Kidney epithelial cell (primary cell): Measurements from ENCODE around the gene SLC7A14. TPM values are rescaled to one million over a fixed set of nuclear protein-coding genes. Genes with fewer than 3 reads are reported as not detected.

Experiments used
- DNase-seq: peaks from one replicate; pipeline ENCODE4 v3.0.0-alpha.2; 2010; ENCODE audit warnings: low read depth
- H3K27me3 ChIP-seq: 2 replicates; pipeline ENCODE4 v1.6.0; 2011; ENCODE audit warnings: low read length; ENCODE audit not compliant: control insufficient read depth, insufficient read depth
- H3K36me3 ChIP-seq: 2 replicates; pipeline ENCODE4 v1.5.1; 2011; ENCODE audit warnings: low read length; ENCODE audit not compliant: control insufficient read depth, insufficient read depth
- H3K4me3 ChIP-seq: 2 replicates; pipeline ENCODE4 v1.5.1; 2011; ENCODE audit warnings: low read depth, mild to moderate bottlenecking, control low read depth, low read length
- total RNA-seq: library from RNA; depleted of rRNA; stranded (reverse); fragments of >200 nt; gene quantifications from 2 replicates; pipeline ENCODE4 v1.2.3, GENCODE V29; 2015
- TF ChIP-seq, protein P1 (sequence below): IDR thresholded peaks from 2 replicates; pipeline ENCODE4 v1.5.1; 2011; ENCODE audit warnings: mild to moderate bottlenecking, moderate library complexity, low read length, control low read depth, inconsistent platforms; ENCODE audit not compliant: insufficient read depth, poor library complexity, severe bottlenecking

Gene SLC7A14
- total RNA-seq, 1 donor from 2014 or later: not detected

DNA sequence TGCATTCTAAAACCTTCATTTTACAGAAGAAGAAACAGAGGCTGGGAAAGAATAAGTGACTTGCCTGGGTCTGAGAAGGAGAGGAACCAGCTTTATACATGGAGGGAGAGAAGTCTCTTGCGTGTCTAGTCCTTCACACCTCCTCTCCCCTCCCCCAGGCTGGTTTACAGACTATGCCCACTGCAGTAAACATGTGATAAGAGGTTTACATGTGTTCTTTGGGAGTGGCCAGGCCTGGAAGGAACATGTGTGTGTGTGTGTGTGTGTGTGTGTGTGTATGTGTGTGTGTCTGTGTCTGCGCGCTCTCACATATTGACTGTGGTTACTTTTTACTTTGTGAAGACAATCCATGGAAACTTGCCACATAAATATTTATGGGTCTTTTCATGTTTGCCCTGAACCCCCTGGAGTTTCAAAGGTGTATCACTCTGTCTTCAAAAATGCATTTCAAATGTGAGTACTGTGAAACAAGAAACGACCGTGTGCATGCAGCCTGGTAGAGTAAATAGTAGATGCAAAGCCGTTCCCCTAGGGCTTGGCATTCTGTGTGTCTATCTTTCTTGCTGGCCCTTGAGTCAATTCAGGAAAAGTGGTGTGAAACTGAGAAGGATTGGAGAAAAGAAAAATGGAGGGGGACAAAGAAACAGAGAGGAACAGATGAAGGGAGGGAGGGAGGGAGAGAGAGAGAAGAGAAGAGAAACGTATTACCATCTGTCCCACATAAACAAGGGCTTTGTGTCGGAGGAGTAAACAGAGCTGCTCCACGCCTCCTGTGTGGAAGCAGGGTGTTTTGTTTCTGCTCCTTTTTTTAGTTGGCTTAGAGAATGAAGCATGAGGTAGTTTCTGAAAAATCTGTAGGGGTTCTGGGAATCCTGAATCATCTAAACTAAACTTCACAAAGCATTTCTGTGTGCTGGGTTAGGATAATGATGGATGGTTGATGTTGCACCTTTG lies 115.5 kb downstream of the SLC7A14 start:
- H3K27me3 ChIP-seq: no peaks in the 10 kb centered on the region
- no peaks in the 10 kb centered on the region for H3K36me3 ChIP-seq
- TF ChIP-seq, protein P1, sequence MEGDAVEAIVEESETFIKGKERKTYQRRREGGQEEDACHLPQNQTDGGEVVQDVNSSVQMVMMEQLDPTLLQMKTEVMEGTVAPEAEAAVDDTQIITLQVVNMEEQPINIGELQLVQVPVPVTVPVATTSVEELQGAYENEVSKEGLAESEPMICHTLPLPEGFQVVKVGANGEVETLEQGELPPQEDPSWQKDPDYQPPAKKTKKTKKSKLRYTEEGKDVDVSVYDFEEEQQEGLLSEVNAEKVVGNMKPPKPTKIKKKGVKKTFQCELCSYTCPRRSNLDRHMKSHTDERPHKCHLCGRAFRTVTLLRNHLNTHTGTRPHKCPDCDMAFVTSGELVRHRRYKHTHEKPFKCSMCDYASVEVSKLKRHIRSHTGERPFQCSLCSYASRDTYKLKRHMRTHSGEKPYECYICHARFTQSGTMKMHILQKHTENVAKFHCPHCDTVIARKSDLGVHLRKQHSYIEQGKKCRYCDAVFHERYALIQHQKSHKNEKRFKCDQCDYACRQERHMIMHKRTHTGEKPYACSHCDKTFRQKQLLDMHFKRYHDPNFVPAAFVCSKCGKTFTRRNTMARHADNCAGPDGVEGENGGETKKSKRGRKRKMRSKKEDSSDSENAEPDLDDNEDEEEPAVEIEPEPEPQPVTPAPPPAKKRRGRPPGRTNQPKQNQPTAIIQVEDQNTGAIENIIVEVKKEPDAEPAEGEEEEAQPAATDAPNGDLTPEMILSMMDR: no peak
- no peak overlapping the region for H3K4me3 ChIP-seq
- DNase-seq: no peak

DNA sequence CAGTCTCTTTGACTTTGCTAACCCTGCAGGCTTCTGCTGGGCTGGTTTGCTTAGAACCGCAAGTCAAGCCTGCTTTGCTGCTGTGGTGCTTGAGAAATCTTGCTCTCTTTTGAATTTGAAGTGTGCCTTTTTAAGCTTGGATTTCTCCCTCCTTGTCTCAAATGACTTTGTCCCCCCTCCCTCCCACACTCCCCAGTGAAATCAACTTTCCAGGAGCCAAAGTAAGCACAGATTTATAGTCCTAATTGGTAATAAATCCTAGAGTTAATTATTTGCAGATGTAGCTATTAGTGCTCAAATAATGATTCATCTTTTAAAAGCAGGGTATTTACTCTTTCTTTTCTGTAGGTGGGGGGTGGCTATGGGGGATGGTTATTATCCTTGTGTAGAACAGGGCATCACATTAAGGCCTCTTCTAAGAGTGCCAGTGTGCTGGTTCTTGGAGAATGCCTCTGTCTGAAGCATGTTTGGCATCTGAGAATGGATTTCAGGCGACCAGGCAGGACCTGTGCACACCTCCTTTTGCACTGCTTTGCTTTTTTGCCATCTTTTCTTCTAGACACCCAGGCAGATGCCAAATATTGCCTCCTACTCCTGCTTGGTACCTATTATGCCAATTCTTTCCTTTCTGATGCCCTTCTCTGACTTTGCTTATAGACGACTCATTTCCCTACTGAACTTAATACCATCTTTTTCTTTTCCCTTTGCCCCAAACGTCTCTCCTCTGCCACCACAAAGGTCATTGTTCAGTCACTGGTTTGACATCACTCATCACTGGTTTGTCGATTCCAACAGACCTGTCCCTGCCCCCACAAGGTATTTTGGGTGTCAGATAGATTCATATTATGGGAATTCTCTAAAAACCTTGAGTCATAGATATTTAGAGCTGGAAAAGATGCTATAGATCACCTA lies 116.5 kb downstream of the SLC7A14 start:
- no peaks in the 10 kb centered on the region for H3K27me3 ChIP-seq
- H3K4me3 ChIP-seq: no peak overlapping the region
- H3K36me3 ChIP-seq: no peaks in the 10 kb centered on the region
- TF ChIP-seq, protein P1: no peak
- peak; percentile 55 for DNase-seq

DNA sequence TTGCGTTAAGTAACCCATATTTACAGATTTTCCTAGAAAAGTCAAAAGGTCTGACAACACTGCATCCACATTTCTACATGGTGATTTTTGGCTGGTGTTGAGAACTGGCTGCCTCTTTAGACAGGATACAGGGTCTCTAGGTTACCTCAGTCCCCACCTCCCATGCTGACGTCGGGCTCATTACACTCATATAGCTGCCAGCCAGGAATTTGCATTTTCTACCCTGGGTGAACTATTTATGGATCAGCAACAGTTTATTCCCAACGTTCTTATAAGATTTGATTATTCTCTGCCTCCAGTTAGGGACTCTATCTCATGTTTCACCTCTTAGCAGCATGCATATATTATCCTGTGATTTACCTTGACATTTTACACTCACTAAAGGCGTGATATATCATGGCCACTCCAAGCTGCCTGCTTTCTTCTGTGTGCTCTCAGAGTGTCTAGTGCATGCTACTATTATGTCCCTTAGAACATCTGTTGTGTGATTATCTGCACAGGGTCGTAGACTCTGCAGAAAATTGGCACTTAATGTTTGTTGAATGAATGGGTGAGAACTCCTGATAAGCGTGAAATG lies 118.2 kb downstream of the SLC7A14 start:
- Histone ChIP-seq H3K36me3 (no peaks in the 10 kb centered on the region), H3K4me3 (no peak overlapping the region), H3K27me3 (no peaks in the 10 kb centered on the region)
- DNase-seq: no peak
- TF ChIP-seq, protein P1: no peak

DNA sequence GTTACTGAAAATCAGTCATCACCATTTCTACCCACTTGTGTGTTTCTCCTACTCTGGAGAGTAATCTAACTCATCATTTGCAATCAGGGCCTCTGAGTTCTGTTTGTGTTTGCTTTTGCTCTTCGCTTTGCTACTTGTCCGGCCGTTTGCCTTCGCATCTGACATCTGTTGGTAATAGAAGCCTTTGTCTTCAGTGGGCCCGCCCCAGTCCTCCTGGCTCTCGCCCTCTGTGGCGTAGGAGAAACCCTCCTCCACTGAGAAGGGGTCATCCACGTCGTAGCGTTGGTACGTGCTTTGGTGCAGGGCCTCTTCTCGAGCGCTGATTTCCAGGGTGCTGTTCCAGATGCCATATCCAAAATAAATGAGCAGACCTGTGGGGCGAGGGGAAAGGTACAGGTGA lies 118.9 kb downstream of the SLC7A14 start:
- Histone ChIP-seq H3K27me3 (no peaks in the 10 kb centered on the region), H3K36me3 (no peaks in the 10 kb centered on the region), H3K4me3 (no peak overlapping the region)
- no peak for DNase-seq
- TF ChIP-seq, protein P1: no peak

DNA sequence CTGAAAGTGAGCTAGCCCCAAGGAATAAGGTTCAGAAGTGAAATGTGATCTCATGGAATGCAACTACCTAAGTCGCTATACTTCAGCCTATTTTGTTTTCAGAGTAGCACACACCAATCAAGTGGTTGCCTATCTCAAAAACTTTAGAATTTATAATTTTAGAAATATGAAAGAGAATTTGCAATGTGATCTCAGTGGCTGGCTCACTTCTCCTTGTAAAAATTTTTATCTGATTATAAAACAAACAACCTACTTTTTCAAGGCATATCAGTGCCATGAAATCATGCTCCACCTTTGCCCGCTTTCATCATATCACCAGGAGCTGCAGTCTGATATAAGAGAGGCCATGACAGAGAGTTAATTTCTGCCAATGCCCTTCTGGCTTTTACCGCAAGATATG lies 119.9 kb downstream of the SLC7A14 start:
- Histone ChIP-seq H3K4me3 (no peak overlapping the region), H3K36me3 (no peaks in the 10 kb centered on the region), H3K27me3 (no peaks in the 10 kb centered on the region)
- no peak for DNase-seq
- TF ChIP-seq, protein P1: no peak
